ENCODE data around the gene KNL1. TPM values are rescaled to one million over a fixed set of nuclear protein-coding genes. Genes with fewer than 3 reads are reported as not detected.

The KNL1 gene
- total RNA-seq, 1 donor from 2014 or later: 0.53 TPM

DNA sequence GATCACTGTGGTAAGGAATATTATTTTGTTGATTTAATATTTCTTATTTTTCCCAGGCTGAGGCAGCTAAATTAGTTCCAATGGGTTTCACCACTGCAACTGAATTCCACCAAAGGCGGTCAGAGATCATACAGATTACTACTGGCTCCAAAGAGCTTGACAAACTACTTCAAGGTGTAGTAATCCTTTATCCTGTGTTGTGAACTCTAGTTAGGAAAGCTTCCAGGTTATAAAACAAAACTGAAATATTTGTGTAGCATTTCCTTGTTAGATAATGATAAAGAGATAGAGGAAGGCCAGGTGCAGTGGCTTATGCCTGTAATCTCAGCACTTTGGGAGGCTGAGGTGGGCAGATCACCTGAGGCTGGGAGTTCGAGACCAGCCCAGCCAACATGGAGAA lies 112.1 kb downstream of the KNL1 start:
- Histone ChIP-seq H3K36me3 (ENCODE audit: control insufficient read depth, insufficient read depth, low read length) (no peaks in the 10 kb centered on the region), H3K27me3 (ENCODE audit: control insufficient read depth, insufficient read depth, low read length) (no peaks in the 10 kb centered on the region), H3K4me3 (ENCODE audit: low read depth, low read length) (no peak overlapping the region)
- TF ChIP-seq, protein P1, sequence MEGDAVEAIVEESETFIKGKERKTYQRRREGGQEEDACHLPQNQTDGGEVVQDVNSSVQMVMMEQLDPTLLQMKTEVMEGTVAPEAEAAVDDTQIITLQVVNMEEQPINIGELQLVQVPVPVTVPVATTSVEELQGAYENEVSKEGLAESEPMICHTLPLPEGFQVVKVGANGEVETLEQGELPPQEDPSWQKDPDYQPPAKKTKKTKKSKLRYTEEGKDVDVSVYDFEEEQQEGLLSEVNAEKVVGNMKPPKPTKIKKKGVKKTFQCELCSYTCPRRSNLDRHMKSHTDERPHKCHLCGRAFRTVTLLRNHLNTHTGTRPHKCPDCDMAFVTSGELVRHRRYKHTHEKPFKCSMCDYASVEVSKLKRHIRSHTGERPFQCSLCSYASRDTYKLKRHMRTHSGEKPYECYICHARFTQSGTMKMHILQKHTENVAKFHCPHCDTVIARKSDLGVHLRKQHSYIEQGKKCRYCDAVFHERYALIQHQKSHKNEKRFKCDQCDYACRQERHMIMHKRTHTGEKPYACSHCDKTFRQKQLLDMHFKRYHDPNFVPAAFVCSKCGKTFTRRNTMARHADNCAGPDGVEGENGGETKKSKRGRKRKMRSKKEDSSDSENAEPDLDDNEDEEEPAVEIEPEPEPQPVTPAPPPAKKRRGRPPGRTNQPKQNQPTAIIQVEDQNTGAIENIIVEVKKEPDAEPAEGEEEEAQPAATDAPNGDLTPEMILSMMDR (IDR thresholded peaks at IDR 0.05; ENCODE audit: insufficient read depth, low read length, severe bottlenecking): no peak
- FAIRE-seq (no peak), DNase-seq (ENCODE audit: low read depth) (no peak)

Other genes with a start within 250 kb of the KNL1 start
- gene PHGR1, start 243.2 kb upstream of the KNL1 start, total RNA-seq: not detected in 2 replicates
- gene DISP2, start 236.0 kb upstream of the KNL1 start, total RNA-seq: under 0.01 TPM in 1 of 2 replicates, not detected in the other
- 35.6 and 56.9 TPM in 2 replicates for gene KNSTRN, start 211.5 kb upstream of the KNL1 start, total RNA-seq
- gene IVD, start 188.5 kb upstream of the KNL1 start, total RNA-seq: 12.4 and 19.6 TPM in 2 replicates
- gene BAHD1, start 153.3 kb upstream of the KNL1 start, total RNA-seq: 4.2 and 6.3 TPM in 2 replicates
- gene CHST14, start 123.3 kb upstream of the KNL1 start, total RNA-seq: 1.0 and 1.1 TPM in 2 replicates
- 9.3 and 16.3 TPM in 2 replicates for gene CCDC32, start 29.2 kb upstream of the KNL1 start, total RNA-seq
- gene RPUSD2, start 24.9 kb upstream of the KNL1 start, total RNA-seq: 14.7 and 18.4 TPM in 2 replicates
- gene RAD51, start 100.9 kb downstream of the KNL1 start, total RNA-seq: 0.53 and 0.64 TPM in 2 replicates
- 15.0 and 20.1 TPM in 2 replicates for gene RMDN3, start 161.0 kb downstream of the KNL1 start, total RNA-seq
- 12.4 and 13.8 TPM in 2 replicates for gene GCHFR, start 169.8 kb downstream of the KNL1 start, total RNA-seq
- gene C15orf62, start 175.7 kb downstream of the KNL1 start, total RNA-seq: 1.8 and 2.7 TPM in 2 replicates
- gene ZFYVE19, start 212.8 kb downstream of the KNL1 start, total RNA-seq: 30.3 and 34.0 TPM in 2 replicates
- gene DNAJC17, start 213.2 kb downstream of the KNL1 start, total RNA-seq: 21.1 and 30.7 TPM in 2 replicates
- gene PPP1R14D, start 234.5 kb downstream of the KNL1 start, total RNA-seq: not detected in 2 replicates
- 145 and 191 TPM in 2 replicates for gene SPINT1, start 249.8 kb downstream of the KNL1 start, total RNA-seq